ENCODE measurements around the gene CARHSP1.

DNA sequence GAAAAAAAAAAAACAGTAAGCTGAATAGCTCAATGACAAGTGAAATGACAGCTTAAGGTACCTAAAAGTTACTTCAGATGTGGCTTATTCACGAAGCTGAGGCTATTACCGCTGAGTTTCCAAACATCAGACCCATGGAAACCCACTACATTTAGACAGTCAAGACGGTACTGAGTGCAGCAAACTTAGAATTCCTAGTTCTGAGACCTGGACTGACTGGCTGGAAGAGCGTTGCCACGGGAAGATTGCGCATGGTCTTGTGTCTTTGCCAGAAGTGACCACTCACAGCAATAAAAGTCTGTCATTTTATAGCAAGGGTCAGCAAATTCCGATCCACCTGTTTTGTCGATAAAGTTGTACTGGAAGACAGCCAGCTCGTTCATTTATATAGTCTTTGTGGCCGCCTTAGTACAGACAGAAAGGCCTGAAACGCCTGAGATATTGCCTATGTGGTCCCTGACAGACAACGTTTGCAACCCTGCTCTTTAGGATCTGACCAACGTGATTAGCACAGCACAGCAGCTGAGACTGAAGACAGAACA, 32.6 kb upstream of the CARHSP1 start:
- TF ChIP-seq, protein P1, sequence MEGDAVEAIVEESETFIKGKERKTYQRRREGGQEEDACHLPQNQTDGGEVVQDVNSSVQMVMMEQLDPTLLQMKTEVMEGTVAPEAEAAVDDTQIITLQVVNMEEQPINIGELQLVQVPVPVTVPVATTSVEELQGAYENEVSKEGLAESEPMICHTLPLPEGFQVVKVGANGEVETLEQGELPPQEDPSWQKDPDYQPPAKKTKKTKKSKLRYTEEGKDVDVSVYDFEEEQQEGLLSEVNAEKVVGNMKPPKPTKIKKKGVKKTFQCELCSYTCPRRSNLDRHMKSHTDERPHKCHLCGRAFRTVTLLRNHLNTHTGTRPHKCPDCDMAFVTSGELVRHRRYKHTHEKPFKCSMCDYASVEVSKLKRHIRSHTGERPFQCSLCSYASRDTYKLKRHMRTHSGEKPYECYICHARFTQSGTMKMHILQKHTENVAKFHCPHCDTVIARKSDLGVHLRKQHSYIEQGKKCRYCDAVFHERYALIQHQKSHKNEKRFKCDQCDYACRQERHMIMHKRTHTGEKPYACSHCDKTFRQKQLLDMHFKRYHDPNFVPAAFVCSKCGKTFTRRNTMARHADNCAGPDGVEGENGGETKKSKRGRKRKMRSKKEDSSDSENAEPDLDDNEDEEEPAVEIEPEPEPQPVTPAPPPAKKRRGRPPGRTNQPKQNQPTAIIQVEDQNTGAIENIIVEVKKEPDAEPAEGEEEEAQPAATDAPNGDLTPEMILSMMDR (IDR thresholded peaks at IDR 0.05 in 4 of 5, conservative IDR thresholded peaks at IDR 0.05 in 1 of 5) = no peak
- no peak for TF ChIP-seq POLR2A (IDR thresholded peaks at IDR 0.05)
